GM23338 (cell line): ENCODE measurements around the gene EPHA4. TPM values are rescaled to one million over a fixed set of nuclear protein-coding genes. Genes with fewer than 3 reads are reported as not detected.

Experiments
- ATAC-seq: fragments of 200-7000 bp; cut with Tn5 transposase; 3 replicates; pipeline ENCODE4 v1.9.1; 2020
- DNase-seq: peaks from one replicate; pipeline ENCODE4 v3.0.0-alpha.2; 2015; ENCODE audit warnings: low spot score
- H2AFZ ChIP-seq: fragments of 200-600 bp; sonication (generic); 2 replicates; pipeline ENCODE4 v1.8.0; 2016; ENCODE audit warnings: antibody characterized with exemption, mild to moderate bottlenecking, moderate library complexity
- H3F3A ChIP-seq: fragments of 200-600 bp; sonication (generic); replicated peaks from 2 replicates; pipeline ENCODE4 v1.8.0; 2017; ENCODE audit warnings: antibody characterized with exemption, mixed run types, low read depth
- H3K27ac ChIP-seq: fragments of 200-600 bp; sonication (generic); 2 replicates; pipeline ENCODE4 v1.6.1; 2016; ENCODE audit warnings: low read depth
- H3K27me3 ChIP-seq: fragments of 200-600 bp; sonication (generic); 2 replicates; pipeline ENCODE4 v1.8.0; 2016; ENCODE audit warnings: mild to moderate bottlenecking, mixed run types, moderate library complexity; ENCODE audit not compliant: insufficient read depth
- H3K36me3 ChIP-seq: fragments of 200-600 bp; sonication (generic); 2 replicates; pipeline ENCODE4 v1.8.0; 2016; ENCODE audit warnings: mild to moderate bottlenecking; ENCODE audit not compliant: insufficient read depth
- H3K4me1 ChIP-seq: fragments of 200-600 bp; sonication (generic); 2 replicates; pipeline ENCODE4 v1.8.0; 2016; ENCODE audit warnings: mild to moderate bottlenecking, moderate library complexity; ENCODE audit not compliant: insufficient read depth
- H3K4me2 ChIP-seq: fragments of 200-600 bp; sonication (generic); 2 replicates; pipeline ENCODE4 v1.7.1; 2017; ENCODE audit warnings: mixed run types
- H3K4me3 ChIP-seq: fragments of 200-600 bp; sonication (generic); 2 replicates; pipeline ENCODE4 v1.6.1; 2016; ENCODE audit warnings: mixed run types
- H3K79me2 ChIP-seq: fragments of 200-600 bp; sonication (generic); replicated peaks from 2 replicates; pipeline ENCODE4 v1.8.0; 2017; ENCODE audit warnings: mild to moderate bottlenecking; ENCODE audit not compliant: insufficient read depth
- H3K9me2 ChIP-seq: fragments of 200-600 bp; sonication (generic); 2 replicates; pipeline ENCODE4 v1.8.0; 2017; ENCODE audit not compliant: insufficient read depth
- H4K20me1 ChIP-seq: fragments of 200-600 bp; sonication (generic); replicated peaks from 2 replicates; pipeline ENCODE4 v1.8.0; 2017; ENCODE audit warnings: mild to moderate bottlenecking; ENCODE audit not compliant: insufficient read depth
- H3K27ac Mint-ChIP-seq: 2 replicates; pipeline ENCODE4 v1.8.0; 2020; ENCODE audit warnings: inconsistent platforms, mild to moderate bottlenecking, moderate library complexity, mixed read lengths
- H3K27me3 Mint-ChIP-seq: 3 replicates; pipeline ENCODE4 v1.8.0; 2022; ENCODE audit warnings: low read depth, mild to moderate bottlenecking, moderate library complexity, mixed read lengths, inconsistent platforms; ENCODE audit not compliant: insufficient read depth, poor library complexity
- H3K36me3 Mint-ChIP-seq: 3 replicates; pipeline ENCODE4 v1.8.0; 2021; ENCODE audit warnings: low read depth, mild to moderate bottlenecking, inconsistent platforms, moderate library complexity, mixed read lengths
- H3K4me1 Mint-ChIP-seq: 3 replicates; pipeline ENCODE4 v1.8.0; 2020; ENCODE audit warnings: mild to moderate bottlenecking, inconsistent platforms, mixed read lengths
- H3K4me3 Mint-ChIP-seq: 3 replicates; pipeline ENCODE4 v1.8.0; 2021; ENCODE audit warnings: moderate library complexity, mild to moderate bottlenecking, inconsistent platforms, mixed read lengths
- H3K9me3 Mint-ChIP-seq: 3 replicates; pipeline ENCODE4 v1.8.0; 2020; ENCODE audit warnings: moderate library complexity, mild to moderate bottlenecking, inconsistent platforms, mixed read lengths
- CREB1 ChIP-seq: fragments of 250-450 bp; sonication (Bioruptor Pico); IDR thresholded peaks from 2 replicates; pipeline ENCODE4 v1.5.0; 2020; ENCODE audit warnings: low read depth, mild to moderate bottlenecking, moderate library complexity
- CTCF ChIP-seq, 2 experiments: fragments of 200-600 bp in 1 of 2; sonication (generic) in 1 of 2; conservative IDR thresholded peaks; 2 replicates each; pipeline versions ENCODE4 v1.5.1 to v1.6.1; 2016 to 2017; ENCODE audit warnings: antibody characterized with exemption in 2 of 2, low read depth in 2 of 2, mild to moderate bottlenecking in 2 of 2, moderate library complexity in 1 of 2
- ETS1 ChIP-seq: IDR thresholded peaks from 2 replicates; pipeline ENCODE4 v1.6.1; 2016; ENCODE audit warnings: antibody characterized with exemption
- EZH2phosphoT487 ChIP-seq: fragments of 200-600 bp; sonication (generic); IDR thresholded peaks from one replicate; pipeline ENCODE4 v1.8.1; 2018; ENCODE audit warnings: antibody characterized with exemption; ENCODE audit not compliant: unreplicated experiment
- JUNB ChIP-seq: IDR thresholded peaks from one replicate; pipeline ENCODE4 v1.6.1; 2016; ENCODE audit warnings: antibody characterized with exemption; ENCODE audit not compliant: unreplicated experiment
- POLR2AphosphoS5 ChIP-seq: IDR thresholded peaks from 2 replicates; pipeline ENCODE4 v1.6.1; 2016; ENCODE audit warnings: antibody characterized with exemption, low read depth
- REST ChIP-seq: IDR thresholded peaks from one replicate; pipeline ENCODE4 v1.6.1; 2018; ENCODE audit warnings: antibody characterized with exemption; ENCODE audit not compliant: unreplicated experiment
- STAT1 ChIP-seq: IDR thresholded peaks from one replicate; pipeline ENCODE4 v1.6.1; 2016; ENCODE audit warnings: antibody characterized with exemption; ENCODE audit not compliant: unreplicated experiment
- ZNF331 ChIP-seq: fragments of 250-450 bp; sonication (Bioruptor Pico); IDR thresholded peaks from 2 replicates; pipeline ENCODE4 v1.5.0; 2020; ENCODE audit warnings: low read depth, mild to moderate bottlenecking, moderate library complexity
- polyA plus RNA-seq: library from polyadenylated mRNA; unstranded; fragments of >200 nt; fragmentation: Nextera tagmentation; extraction: Ambion mirVana; gene quantifications from 2 replicates; pipeline ENCODE4 v1.2.1, GENCODE V29; 2016
- total RNA-seq: library from RNA; depleted of rRNA; stranded (reverse); fragments of >200 nt; shearing (Covaris generic); gene quantifications from 2 replicates; pipeline ENCODE4 v1.2.3, GENCODE V29; 2014

Gene EPHA4
- total and polyA plus RNA-seq, 2 experiments from 2014 or later: 4.1 to 6.2 TPM

GRCh38 chr2:221504905-221505304 lies 67.2 kb downstream of the EPHA4 start (continued):
- TF ChIP-seq JUNB (no peak), ETS1 (no peak), EZH2phosphoT487 (no peak), REST (no peak)

- H3K4me3 ChIP-seq: no peak overlapping the region
- H3K4me1 ChIP-seq: 0 out of 2 replicates have a peak, but pooled peaks cover 8% of the 10 kb centered on the region
- TF ChIP-seq CTCF (conservative IDR thresholded peaks at IDR 0.05; ENCODE audit: low read depth in 2 of 2) (no peak), REST (no peak), POLR2AphosphoS5 (no peak), ZNF331 (CRISPR knock-in tag) (no peak), CREB1 (no peak), STAT1 (no peak)
- no peaks in the 10 kb centered on the region for H3F3A ChIP-seq
- no peaks in the 10 kb centered on the region for H3K36me3 Mint-ChIP-seq
- H3K79me2 ChIP-seq: no peaks in the 10 kb centered on the region
- no peak overlapping the region for H3K27ac ChIP-seq
- DNase-seq (no peak), ATAC-seq (no peak)
- H4K20me1 ChIP-seq: 0 out of 2 replicates have a peak, but pooled peaks cover 2% of the 10 kb centered on the region
- H3K4me2 ChIP-seq: no peak overlapping the region
- no peaks in the 10 kb centered on the region for H3K27me3 Mint-ChIP-seq
- H3K4me1 Mint-ChIP-seq: peaks cover 9% of the 10 kb centered on the region
- no peak overlapping the region for H3K27ac Mint-ChIP-seq
- no peaks in the 10 kb centered on the region for H3K36me3 ChIP-seq
- no peak overlapping the region for H3K4me3 Mint-ChIP-seq
- H2AFZ ChIP-seq: no peak overlapping the region
- no peaks in the 10 kb centered on the region for H3K9me2 ChIP-seq
- no peaks in the 10 kb centered on the region for H3K27me3 ChIP-seq
- H3K9me3 Mint-ChIP-seq: no peaks in the 10 kb centered on the region
These were observed 68.1 kb downstream of the EPHA4 start for GRCh38 chr2:221503965-221504364.
